GM21360 (cell line): ENCODE measurements around the gene STX4.

Source experiments
- ATAC-seq: cut with Tn5 transposase; IDR thresholded peaks from one replicate; pipeline ENCODE4 v1.9.1; 2021; ENCODE audit warnings: mild to moderate bottlenecking, moderate library complexity; ENCODE audit not compliant: unreplicated experiment

STX4 gene

GRCh38 chr16:31032736-31033708 lies at the start of gene STX4:
TSS of gene STX4 (plus strand) at chr16:31033558. CDS start at chr16:31033806, 248 bp downstream.
- peak; percentile 78 for ATAC-seq

GRCh38 chr16:30983898-30984610 lies 49.3 kb upstream of the STX4 start:
- no peak for ATAC-seq

GRCh38 chr16:30984669-30985400 lies 48.5 kb upstream of the STX4 start, which contains the start of gene HSD3B7:
TSS of gene HSD3B7 (plus strand) at chr16:30985207. CDS start at chr16:30985659, 452 bp downstream.
- peak; percentile 50 for ATAC-seq

- no peak for ATAC-seq
Observed at GRCh38 chr16:30985401-30986128, 47.8 kb upstream of the STX4 start.

GRCh38 chr16:30986129-30986991 lies 47.0 kb upstream of the STX4 start:
- ATAC-seq: no peak

- no peak for ATAC-seq
Observed at GRCh38 chr16:30987581-30988190, 45.7 kb upstream of the STX4 start.

- no peak for ATAC-seq
Observed at GRCh38 chr16:30989469-30990047, 43.8 kb upstream of the STX4 start.

GRCh38 chr16:30990105-30990504 lies 43.3 kb upstream of the STX4 start:
- no peak for ATAC-seq

GRCh38 chr16:30991052-30991451 lies 42.3 kb upstream of the STX4 start:
- no peak for ATAC-seq

- no peak for ATAC-seq
Observed at GRCh38 chr16:30992276-30992780, 41.0 kb upstream of the STX4 start.

GRCh38 chr16:30992931-30993816 lies 40.2 kb upstream of the STX4 start:
- no peak for ATAC-seq

GRCh38 chr16:30995927-30996323 lies 37.4 kb upstream of the STX4 start:
- ATAC-seq: no peak

GRCh38 chr16:30996324-30996984 lies 36.9 kb upstream of the STX4 start:
- no peak for ATAC-seq

GRCh38 chr16:30996985-30997724 lies 36.2 kb upstream of the STX4 start:
- peak; percentile 73 for ATAC-seq

GRCh38 chr16:30997725-30998711 lies 35.3 kb upstream of the STX4 start:
- no peak for ATAC-seq
